Esophagus muscularis mucosa (tissue), 4 donors: ENCODE data around the gene MRPL10.

Source experiments
- CTCF ChIP-seq, 3 experiments: fragments of 200-600 bp in 2 of 3; fragments of 450-650 bp in 1 of 3; sonication (generic) in 2 of 3; IDR thresholded peaks; one replicate each; pipeline ENCODE4 v1.5.1; 2017 to 2019; ENCODE audit warnings: antibody characterized with exemption in 3 of 3, mild to moderate bottlenecking in 2 of 3, moderate library complexity in 1 of 3
- EP300 ChIP-seq: sonication (generic); formaldehyde crosslinking; IDR thresholded peaks from one replicate; pipeline ENCODE4 v1.6.1; 2017; ENCODE audit warnings: antibody characterized with exemption
- POLR2A ChIP-seq: fragments of 450-650 bp; IDR thresholded peaks from one replicate; pipeline ENCODE4 v1.6.1; 2017; ENCODE audit warnings: antibody characterized with exemption, moderate library complexity, mild to moderate bottlenecking, low read depth

GRCh38 chr17:47834756-47835155 lies 3.4 kb upstream of the MRPL10 start:
- TF ChIP-seq CTCF (IDR thresholded peaks at IDR 0.05) (no peak), EP300 (no peak), POLR2A (no peak)
